ENCODE results near the gene IGFL3.
"Not testable (repeated sequence)": the region's sequence is repeated elsewhere in the genome, so short reads cannot be mapped to it uniquely, and the experiment has no call there.

Gene IGFL3

DNA sequence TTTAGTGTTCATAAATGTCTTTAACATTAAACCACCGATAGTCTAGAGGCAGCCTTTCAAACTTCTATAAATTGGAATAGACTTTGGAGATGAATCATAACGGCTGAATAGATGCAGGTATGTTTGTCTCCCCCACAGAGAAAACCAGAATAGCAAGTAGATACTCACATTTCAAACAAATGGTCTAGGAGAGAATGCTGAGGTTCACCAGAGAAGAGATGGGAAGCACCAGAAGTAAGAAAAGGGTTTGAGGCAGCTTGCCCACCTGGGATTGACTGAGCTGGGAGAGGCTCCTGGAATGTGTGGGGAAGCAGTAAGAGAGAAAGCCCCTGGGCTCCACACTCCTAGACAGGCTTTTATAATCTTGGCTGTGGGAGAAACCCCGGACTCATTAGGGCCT is 6.4 kb downstream of the IGFL3 start:
- DNase-seq = no peak

DNA sequence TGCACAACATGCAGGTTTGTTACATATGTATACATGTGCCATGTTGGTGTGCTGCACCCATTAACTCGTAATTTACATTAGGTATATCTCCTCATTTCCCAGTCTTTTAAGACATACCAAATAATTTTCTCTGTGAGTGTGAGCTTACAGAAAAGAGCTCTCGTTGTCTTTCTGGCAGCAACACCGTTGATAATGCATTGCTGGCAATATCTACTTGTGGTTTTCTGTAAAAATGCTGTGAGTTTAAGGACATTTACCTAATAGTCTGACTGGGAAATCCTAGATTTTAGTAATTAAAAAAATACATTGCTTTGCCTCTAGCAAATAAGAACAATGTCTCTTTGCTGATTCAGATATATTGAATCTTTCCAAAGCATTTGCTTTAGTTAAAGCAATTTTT is 8.4 kb downstream of the IGFL3 start:
- no peak for DNase-seq

DNA sequence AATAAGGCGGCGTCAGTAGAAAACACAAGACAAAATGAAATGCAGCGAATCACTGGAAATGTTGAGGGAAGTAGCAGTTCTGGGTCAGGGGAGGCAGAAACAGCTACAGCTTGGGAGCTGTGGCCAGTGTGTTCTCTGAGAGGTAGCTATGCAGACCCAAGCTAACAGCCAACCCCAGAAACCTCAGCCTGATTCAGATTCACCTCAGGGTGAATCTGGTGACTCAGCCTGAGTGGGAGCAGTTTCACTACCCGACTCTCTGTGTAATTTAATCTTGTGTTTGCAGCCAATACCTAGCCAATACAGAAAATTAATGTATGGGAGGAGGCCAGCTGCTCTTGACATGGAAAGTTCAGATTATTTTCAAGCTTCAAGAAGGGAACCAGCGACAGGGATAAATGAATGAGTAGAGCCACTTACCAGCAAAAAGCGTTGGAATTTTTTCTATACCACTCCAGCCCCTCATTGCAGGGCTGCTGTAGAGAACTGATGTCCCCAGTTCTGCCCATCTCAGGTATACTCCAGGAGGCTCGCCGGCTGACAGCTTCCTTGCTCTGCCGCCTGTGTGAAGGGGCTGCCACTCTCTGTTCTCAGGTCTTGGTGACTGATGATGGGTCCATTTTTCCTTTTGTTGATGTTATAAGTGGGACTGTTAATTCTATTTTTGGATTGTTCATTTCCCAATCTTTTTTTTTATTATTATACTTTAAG is 8.9 kb downstream of the IGFL3 start:
- no peak for DNase-seq

DNA sequence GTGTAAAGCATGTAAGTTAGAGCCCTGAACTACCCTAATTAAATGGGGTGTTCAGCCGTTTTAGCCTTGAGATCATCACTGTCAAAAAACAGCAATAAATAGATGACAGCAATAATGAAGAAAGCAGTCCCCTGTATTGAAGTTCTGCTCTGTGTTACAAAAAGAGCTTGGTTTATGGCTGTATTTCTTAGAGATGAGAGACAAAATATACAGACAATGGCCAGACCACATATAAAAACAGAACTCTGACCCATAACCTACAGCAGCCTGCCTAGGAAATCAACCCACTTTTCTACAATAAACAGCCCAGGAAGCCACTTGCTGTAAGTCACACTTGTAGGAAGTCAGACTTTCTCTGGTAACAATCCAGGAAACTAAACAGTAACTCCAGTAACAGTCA is 10.8 kb downstream of the IGFL3 start:
- DNase-seq = no peak

DNA sequence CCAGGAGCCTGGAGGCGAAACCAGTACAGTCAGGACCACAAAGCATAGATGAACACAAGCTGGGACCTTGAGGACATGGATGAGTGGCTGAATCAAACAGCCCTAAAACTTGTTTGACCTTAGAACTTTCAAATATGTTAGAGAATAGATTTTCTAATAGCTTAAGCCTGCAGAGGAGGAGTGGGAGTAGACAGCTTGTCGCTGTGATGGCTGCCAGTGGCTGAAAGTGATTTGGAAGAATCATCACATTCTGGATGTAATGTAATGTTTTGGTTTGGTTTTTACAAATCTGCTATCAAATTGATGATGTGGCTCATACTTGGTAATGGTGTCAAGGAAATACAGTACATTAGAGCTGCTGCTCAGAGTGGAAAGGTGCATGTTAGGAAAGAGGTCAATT is 12.0 kb downstream of the IGFL3 start:
- DNase-seq = no peak

DNA sequence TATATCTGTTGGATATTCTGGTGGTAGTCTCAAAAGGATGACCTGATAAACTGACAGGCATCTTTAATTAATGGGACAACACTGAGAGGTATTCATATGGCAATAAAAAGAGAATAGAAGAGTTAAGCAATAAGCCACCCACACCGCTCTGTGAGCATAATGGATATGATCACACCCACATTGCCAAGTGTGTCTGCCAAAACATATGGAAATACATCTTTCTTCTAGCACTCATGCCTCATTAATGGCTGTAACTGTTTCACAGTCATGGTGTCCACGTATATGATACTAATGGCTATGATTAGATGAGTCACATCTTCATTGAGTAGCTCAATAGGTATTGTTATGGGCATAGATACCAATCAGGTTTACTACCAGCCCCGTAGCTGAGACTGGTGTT is 13.1 kb downstream of the IGFL3 start:
- DNase-seq = no peak

DNA sequence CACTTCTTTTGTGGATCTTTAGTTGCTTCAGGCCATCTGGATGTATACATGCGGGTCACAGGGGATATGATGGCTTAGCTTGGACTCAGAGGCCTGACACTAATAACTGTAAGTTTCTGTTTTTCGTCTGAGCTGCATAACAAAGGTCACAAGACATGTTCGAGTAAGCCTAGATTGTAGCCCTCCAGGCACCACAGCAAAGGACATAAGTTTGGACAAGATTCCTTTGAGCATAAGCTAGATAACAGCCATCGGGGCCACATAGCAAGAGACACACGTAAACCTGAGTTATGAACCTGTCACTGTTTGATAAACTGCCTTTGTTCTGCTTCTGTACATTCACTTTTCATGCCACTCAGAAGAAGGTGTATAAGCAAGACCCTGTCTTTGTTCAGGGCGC is 14.6 kb downstream of the IGFL3 start:
- no peak for DNase-seq

DNA sequence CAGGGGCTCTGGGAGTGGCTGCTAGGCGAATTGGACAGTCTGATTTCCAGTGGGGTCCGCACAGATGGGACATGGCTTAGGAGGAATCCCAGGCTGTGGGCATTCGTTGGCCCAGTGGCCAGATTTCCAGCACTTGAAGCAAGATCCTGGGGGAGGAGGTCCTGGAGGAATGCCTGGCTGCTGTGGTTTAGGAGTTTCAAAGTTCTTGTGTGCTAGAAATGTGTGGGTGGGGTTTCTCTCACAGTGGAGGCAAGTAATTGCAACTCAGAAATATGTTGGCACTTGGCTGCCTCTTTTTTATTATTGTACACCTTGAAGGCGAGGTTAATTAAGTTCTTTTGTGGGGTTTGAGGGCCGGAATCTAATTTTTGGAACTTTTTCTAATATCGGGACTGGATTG is 17.1 kb downstream of the IGFL3 start:
- no peak for DNase-seq

DNA sequence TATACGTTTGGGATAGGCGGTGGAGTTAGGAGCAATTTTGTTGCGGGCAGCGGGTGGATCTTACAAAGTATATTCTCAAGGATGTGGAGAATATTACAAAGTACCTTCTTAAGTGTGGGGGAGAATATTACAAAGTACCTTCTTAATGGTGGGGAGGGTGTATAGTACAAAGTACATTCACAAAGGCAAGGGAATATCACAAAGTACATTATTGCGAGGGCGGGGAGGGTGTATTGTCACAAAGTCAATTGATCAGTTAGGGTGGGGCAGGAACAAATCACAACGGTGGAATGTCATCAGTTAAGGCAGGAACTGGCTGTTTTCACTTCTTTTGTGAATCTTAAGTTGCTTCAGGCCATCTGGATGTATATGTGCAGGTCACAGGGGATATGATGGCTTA is 22.2 kb downstream of the IGFL3 start:
- DNase-seq = not testable (repeated sequence)

DNA sequence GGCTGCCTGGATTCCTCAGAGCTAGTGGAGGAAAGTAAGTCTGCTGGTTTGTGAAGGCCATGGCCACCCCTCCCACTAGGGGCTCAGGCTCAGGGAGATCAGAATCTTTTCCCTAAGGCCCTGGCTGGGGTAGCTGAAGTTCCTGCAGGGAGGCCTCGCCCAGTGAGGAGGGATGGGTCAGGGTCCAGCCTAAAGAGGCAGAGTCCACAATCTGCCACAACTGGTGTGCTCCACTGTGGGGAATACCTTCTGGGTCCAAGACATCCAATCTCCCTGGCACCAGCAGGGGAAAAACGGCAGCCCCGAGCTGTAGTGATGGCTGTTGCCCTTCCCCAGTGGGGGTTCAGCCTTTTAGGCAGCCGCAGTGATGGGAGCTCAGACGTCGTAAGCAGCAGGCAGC is 23.2 kb downstream of the IGFL3 start:
- DNase-seq = no peak

DNA sequence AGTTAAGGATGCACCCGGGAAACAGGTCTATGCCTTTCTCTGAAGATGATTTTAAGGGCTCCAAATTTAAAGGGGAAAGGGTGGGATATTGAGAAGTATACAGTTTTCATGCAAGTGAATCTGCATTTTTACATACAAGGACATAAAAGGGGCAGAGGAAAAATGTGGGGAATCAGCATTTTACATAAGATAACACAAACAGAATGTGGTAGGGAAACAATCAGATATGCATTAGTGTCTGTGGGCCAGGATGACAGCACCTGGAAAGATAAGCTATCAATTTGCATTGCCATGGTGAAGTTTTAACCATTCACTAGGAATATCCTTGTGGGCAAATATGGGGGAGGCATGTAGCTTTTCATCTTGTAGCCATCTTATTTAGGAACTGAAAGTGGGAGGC is 24.1 kb downstream of the IGFL3 start:
- no peak for DNase-seq

DNA sequence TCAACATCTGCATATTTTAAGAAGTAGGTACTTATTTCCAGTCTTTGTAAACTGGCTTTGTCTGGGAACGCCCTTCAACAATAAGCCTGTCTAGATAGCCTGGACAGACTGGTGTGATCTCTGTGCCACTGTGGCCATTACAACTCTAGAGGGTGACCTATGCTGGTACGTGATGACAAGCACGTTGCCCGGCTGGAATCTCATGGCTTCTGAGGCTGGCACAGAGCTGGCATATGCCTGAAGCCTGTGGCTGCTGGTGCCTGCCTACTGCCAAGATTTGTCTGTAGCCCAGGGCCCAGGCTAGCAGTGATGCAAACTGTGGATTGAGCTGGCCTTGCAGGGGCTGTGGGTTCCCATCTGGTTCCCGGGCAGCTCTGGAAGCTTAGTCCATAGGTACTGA is 34.0 kb downstream of the IGFL3 start:
- no peak for DNase-seq

DNA sequence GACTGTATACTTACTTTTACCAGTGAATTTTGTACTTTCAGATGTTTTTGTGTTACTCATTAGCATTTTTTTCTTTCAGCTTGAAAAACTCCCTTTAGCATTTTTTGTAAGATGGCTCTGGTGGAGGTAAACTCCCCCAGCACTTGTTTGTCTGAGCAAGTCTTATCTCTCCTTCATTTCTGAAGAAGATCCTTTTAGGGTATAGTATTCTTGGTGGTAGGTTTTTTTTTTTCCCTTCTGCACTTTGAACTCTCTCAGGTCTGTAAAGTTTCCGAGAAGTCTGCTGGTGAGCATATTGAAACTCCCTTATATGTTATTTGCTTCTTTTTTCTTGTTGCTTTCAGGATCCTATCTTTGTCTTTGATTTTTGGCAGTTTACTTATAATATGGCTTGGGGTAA is 35.1 kb downstream of the IGFL3 start:
- no peak for DNase-seq

DNA sequence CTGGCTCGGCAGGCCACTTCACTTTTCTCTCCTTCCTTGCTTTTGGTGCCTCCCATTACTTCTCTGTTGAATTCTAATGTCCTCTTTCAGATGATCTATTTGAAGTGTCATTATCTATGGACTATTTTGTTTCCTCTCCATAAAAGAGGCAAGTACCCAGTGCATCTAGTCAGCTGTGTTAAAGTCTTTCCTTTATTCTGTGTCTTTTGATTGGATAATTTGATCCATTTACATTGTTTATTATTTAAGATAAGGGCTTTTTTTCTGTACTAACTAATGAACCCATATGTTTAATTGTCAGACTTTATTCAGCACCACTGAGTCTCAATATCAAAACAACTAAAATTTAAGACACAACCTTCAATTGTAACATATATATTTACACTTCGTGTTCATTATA is 36.4 kb downstream of the IGFL3 start:
- DNase-seq = no peak

DNA sequence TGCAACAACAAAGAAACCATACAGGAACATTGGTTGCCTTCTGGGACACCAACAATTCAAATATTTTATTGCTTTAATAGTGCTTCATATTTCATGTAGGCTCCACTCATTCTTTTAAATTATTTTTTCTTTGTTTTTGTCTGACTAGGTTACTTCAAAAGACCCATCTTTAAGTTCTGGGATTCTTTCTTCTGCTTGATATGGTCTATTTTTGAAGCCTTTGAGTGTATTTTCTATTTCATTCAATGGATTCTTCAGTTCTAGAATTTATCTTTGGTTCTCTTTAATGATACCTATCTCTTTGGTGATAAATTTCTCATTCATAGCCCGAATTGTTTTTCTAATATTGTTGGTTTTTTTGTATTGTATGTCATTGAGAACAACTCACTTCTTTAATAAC is 38.6 kb downstream of the IGFL3 start:
- no peak for DNase-seq

DNA sequence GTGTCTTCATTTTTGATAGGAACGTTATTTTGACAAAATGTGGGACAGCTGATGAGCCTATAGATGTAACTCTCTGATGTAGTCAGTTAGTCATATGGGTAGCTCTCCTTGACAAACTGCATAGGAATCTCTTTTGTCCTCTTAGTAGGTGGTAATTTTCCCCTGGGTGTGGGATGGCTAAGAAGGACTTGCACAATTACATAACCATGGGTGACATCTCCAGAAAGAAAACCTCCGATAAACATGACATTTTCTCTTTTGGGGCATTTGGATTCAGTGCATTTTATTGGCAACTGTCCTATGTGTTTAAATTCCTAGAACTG is 41.8 kb downstream of the IGFL3 start:
- no peak for DNase-seq

DNA sequence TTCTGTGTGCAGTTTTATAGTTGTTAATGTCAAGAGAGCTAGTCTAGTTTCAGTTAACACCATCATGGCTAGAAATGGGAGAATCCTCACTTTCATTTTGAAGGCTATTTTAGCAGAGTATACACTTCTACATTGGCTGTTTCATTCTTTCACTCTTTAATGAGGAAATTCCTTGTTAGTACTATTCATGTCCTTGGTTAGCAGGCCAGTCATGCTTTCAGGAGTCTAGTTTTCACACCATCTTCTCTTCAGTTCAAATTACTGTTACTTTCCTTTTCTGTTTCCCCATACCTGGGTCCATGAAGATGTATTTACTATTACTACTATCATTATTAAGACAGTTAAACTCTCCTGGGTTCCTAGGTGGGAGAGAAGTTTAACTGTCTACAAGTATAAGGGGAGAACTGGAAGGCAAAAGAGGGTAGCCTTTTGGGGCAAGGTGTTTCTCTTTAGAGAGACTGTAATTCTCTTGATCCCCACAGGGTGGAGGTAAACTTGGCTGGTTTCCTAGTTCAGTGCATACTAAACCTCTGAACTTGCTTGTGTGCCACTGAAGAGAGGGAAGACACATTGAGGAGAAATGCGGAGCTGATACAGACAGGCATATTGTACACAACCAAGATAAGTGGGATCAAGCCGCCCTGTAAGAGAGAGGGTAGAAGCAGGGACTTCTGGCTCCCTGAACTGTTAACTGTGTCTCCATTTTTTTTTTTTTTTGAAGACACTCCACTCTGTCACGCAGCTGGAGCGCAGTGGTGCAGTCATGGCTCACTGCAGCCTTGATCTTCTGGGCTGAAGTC is 42.4 kb downstream of the IGFL3 start:
- DNase-seq = peak; percentile 45

DNA sequence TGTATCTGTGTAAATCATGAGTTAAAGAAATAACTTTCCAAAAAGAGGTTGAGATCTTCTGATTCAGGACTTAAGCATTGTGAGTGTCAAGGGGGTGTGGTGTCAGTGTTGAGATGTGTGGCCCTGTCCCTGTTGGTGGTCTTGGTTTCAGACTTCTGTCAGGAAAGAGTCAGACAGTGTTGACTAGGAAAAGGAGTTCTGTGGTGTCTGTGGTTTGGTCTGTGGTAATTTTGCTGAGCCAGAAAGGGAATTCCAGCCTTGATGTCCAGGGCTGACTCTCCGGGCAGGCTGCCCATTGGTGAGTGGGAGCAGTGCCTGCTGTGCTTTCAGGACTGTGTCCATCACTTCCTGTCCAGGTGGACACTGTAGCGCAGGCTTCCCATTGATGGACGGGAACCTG is 43.9 kb downstream of the IGFL3 start:
- DNase-seq = no peak

DNA sequence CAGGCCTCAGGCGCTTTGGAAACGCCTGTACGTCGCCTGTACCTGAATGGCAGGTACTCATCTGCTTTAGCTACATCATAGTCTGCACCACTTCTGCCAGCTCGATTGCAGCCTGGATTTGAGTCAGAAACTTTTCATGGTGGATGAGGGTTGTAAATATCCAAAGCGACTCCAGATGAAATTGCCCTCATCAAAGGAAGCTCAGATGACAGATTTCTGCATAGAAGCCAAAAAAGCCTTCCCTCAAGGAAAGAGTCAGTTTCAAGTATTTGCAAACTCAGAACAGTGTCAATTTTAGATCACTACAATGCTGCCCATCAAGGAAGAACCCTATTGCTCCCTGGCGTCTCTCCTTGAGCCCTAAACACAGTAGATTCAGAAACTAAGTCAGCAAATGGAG is 44.9 kb downstream of the IGFL3 start:
- DNase-seq = no peak

DNA sequence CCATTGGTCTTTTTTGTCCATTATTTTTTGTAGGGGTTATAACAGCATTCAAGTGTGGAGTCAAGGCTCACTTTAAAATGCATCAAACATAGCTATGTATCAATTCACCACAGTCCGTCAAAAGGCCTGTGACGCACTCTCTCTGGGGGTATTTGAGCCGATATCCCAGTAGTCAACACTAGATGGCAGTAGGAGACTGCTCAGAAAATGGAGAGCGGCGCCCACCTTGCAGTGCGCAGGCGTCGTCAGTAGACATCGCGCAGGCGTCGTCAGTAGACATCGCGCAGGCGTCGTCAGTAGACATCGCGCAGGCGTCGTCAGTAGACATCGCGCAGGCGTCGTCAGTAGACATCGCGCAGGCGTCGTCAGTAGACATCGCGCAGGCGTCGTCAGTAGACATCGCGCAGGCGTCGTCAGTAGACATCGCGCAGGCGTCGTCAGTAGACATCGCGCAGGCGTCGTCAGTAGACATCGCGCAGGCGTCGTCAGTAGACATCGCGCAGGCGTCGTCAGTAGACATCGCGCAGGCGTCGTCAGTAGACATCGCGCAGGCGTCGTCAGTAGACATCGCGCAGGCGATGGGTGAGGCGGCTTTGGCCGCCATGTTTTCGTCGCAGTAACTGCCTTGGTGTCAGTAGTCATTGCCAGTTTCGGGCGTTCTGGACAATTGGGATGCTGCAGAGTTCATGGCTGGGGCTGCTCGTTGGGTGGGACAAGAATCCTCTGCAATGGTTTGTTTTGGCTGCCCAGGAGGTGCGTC is 45.7 kb downstream of the IGFL3 start:
- DNase-seq = not testable (repeated sequence)

DNA sequence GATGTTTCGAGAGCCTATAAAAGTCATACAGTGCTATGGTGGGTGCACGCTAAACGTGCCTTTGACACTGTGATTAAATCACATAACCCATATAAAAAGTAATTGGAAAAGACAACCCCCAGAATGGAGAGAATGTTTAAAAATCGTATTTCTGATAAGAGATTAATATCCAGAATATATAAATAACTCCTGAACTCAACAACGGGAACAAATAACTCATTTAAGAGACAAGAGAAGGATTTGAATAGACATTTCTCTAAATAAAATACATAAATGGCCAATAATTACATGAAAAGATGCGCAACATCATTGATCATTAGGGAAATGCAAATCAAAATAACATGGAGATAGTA is 46.7 kb downstream of the IGFL3 start:
- no peak for DNase-seq

DNA sequence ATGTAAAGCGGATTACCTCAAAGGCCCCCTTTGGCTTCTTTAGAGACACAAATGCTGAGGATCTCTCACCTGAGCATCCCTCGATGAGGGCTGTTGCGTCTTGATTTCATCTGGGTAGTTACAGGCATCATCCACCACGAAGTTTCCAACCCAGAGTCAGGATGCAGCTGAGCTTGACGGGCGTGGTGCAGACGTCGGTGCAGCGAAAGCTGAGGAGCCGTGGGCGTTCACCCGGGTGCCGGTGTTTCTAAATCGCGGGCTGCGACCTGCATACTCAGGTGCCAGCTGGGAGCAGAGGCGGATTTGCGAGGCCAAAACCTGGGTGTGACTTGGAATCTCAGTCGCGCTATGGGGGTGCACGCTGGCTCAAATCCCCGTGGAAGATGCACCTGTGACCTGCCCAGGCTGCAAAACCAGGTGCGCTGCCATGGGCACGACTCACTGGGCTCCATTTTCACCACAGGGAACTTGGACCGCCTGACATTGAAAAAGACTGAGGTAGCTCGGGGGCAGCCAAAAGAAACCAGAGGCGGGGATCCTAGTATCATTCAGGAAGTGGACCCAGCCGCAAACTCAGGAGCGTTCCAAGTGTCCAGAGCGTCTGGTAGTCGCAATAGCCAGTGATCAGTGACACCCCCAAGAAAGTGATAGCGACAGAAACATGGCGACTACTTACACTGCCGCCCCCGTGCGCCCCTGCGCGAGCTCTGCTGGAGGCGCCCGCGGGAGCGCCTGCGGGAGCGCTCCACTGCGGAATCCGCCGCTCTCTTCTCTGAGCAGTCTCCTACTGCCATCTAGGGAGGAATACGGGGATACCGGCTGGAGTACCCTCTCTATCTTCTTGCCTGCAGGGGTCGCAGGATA is 47.3 kb downstream of the IGFL3 start:
- peak; percentile 93 for DNase-seq
